K562 (cell line): ENCODE results near the gene TYW3. TPM values are rescaled to one million over a fixed set of nuclear protein-coding genes. Genes with fewer than 3 reads are reported as not detected.

ENCODE experiments used
- ATAC-seq: fragments of 200-7000 bp; cut with Tn5 transposase; 3 replicates; pipeline ENCODE4 v1.9.1; 2020; ENCODE audit warnings: moderate library complexity
- BruUV-seq: library from RNA; stranded (reverse); fragments of 400-500 nt; replicated peaks from 2 replicates; lab custom pipeline; 2021; lab: Mats Ljungman, UMichigan
- CTCF ChIA-PET: fragments of 300-600 bp; formaldehyde crosslinking; extraction: SDS; loops from one replicate; lab custom pipeline; 2021; ENCODE audit warnings: low intra/inter-chr PET ratio; lab: Yijun Ruan, JAX
- POLR2A ChIA-PET: fragments of 300-600, 350-650 bp; sonication (Branson Sonifier 250); formaldehyde crosslinking; extraction: SDS; loops from one replicate; lab custom pipeline; 2021; ENCODE audit warnings: antibody characterized with exemption, inconsistent platforms; lab: Yijun Ruan, JAX
- DNase-seq, 4 experiments: peaks; one replicate each; pipeline versions ENCODE4 v3.0.0 to v3.0.0-alpha.2; 2011 to 2018; ENCODE audit warnings: low spot score in 3 of 4, mixed read lengths in 3 of 4; ENCODE audit errors: extremely low read depth in 1 of 4
- FAIRE-seq: peaks from 2 replicates; lab custom pipeline; 2011; peaks lifted over from hg19 to GRCh38; lab: Jason Lieb, UNC
- H2AFZ ChIP-seq: 2 replicates; pipeline ENCODE4 v1.6.0; 2011; ENCODE audit warnings: low read depth, low read length, control low read depth, inconsistent platforms
- H3K27ac ChIP-seq: fragments of 200-600 bp; 3 replicates; pipeline ENCODE4 v1.8.0; 2011; ENCODE audit warnings: low read depth, mild to moderate bottlenecking, control low read depth, inconsistent platforms, low read length, moderate library complexity, mixed read lengths; ENCODE audit errors: extremely low read depth
- H3K27me3 ChIP-seq, 2 experiments: fragments of 300-600 bp in 1 of 2; 2 replicates in 1 of 2; 3 replicates in 1 of 2; pipeline versions ENCODE4 v1.6.0 to v1.8.0; 2011; ENCODE audit warnings: inconsistent platforms in 2 of 2, low read length in 2 of 2, mild to moderate bottlenecking in 1 of 2, mixed read lengths in 1 of 2, moderate library complexity in 1 of 2; ENCODE audit not compliant: control insufficient read depth in 2 of 2, insufficient read depth in 2 of 2
- H3K36me3 ChIP-seq: fragments of 300-600 bp; 3 replicates; pipeline ENCODE4 v1.8.0; 2011; ENCODE audit warnings: mild to moderate bottlenecking, low read length, inconsistent platforms; ENCODE audit not compliant: control insufficient read depth, insufficient read depth
- H3K4me1 ChIP-seq, 2 experiments: fragments of 200-600 bp in 1 of 2; replicated peaks in 1 of 2; 2 replicates in 1 of 2; 3 replicates in 1 of 2; pipeline versions ENCODE4 v1.5.1 to v1.8.0; 2011; ENCODE audit warnings: inconsistent platforms in 2 of 2, low read length in 2 of 2, mild to moderate bottlenecking in 1 of 2, mixed read lengths in 1 of 2, moderate library complexity in 1 of 2; ENCODE audit not compliant: control insufficient read depth in 2 of 2, insufficient read depth in 2 of 2
- H3K4me2 ChIP-seq: 2 replicates; pipeline ENCODE4 v1.6.1; 2011; ENCODE audit warnings: low read length, control low read depth, inconsistent platforms, mixed read lengths; ENCODE audit not compliant: insufficient read depth
- H3K4me3 ChIP-seq: fragments of 200-600 bp; sonication (generic), shearing (Covaris generic); 2 replicates; pipeline ENCODE4 v1.5.1; 2016; ENCODE audit warnings: control low read depth, inconsistent platforms
- H3K79me2 ChIP-seq: fragments of 200-600 bp; 3 replicates; pipeline ENCODE4 v1.8.0; 2011; ENCODE audit warnings: low read length, inconsistent platforms; ENCODE audit not compliant: control insufficient read depth, insufficient read depth
- H3K9ac ChIP-seq, 2 experiments: 2 replicates each; pipeline versions ENCODE4 v1.6.0 to v1.6.1; 2011; ENCODE audit warnings: low read depth in 2 of 2, low read length in 2 of 2, control low read depth in 1 of 2, inconsistent platforms in 1 of 2, mild to moderate bottlenecking in 1 of 2, mixed read lengths in 1 of 2; ENCODE audit not compliant: insufficient read depth in 1 of 2
- H3K9me1 ChIP-seq: one replicate; pipeline ENCODE4 v1.6.0; 2011; ENCODE audit warnings: inconsistent platforms, mild to moderate bottlenecking, low read length, moderate library complexity; ENCODE audit not compliant: control insufficient read depth, insufficient read depth
- H3K9me3 ChIP-seq: replicated peaks from 2 replicates; pipeline ENCODE4 v1.5.1; 2011; ENCODE audit warnings: low read depth, low read length, inconsistent platforms; ENCODE audit not compliant: control insufficient read depth, insufficient read depth
- H4K20me1 ChIP-seq: replicated peaks from 2 replicates; pipeline ENCODE4 v1.6.1; 2011; ENCODE audit warnings: low read length, inconsistent platforms, mixed read lengths; ENCODE audit not compliant: control insufficient read depth, insufficient read depth
- BRF1 ChIP-seq: IDR thresholded peaks from 3 replicates; pipeline ENCODE4 v1.6.1; 2011; ENCODE audit warnings: borderline replicate concordance, mild to moderate bottlenecking; ENCODE audit not compliant: insufficient read length; ENCODE audit errors: extremely low read depth
- CAMTA2 ChIP-seq: fragments of 250-450 bp; sonication (Bioruptor Pico); conservative IDR thresholded peaks from 2 replicates; pipeline ENCODE4 v1.5.1; 2022
- CBX8 ChIP-seq: fragments of 200-600 bp; sonication (generic); IDR thresholded peaks from 2 replicates; pipeline ENCODE4 v1.6.1; 2012; ENCODE audit warnings: borderline replicate concordance, mixed run types, low read depth, mild to moderate bottlenecking, moderate library complexity, mixed read lengths, low read length, control low read depth, inconsistent platforms; ENCODE audit not compliant: poor library complexity, severe bottlenecking; ENCODE audit errors: extremely low read depth
- CREB1 ChIP-seq, 2 experiments: sonication (generic) in 1 of 2; formaldehyde crosslinking in 1 of 2; IDR thresholded peaks; 2 replicates each; pipeline versions ENCODE4 v1.6.1 to v1.8.0; 2012 to 2022; ENCODE audit warnings: inconsistent platforms in 1 of 2, mild to moderate bottlenecking in 1 of 2, missing genetic modification reagents in 1 of 2, moderate library complexity in 1 of 2
- HDGF ChIP-seq: fragments of 450-650 bp; IDR thresholded peaks from 2 replicates; pipeline ENCODE4 v1.6.1; 2016
- IRF9 ChIP-seq: fragments of 450-650 bp; IDR thresholded peaks from 2 replicates; pipeline ENCODE4 v1.6.1; 2016; ENCODE audit warnings: missing biosample characterization, missing genetic modification characterization
- NFE2L1 ChIP-seq: fragments of 450-650 bp; IDR thresholded peaks from 2 replicates; pipeline ENCODE4 v1.6.1; 2016; ENCODE audit warnings: missing genetic modification characterization, low read depth, mild to moderate bottlenecking, missing compliant biosample characterization, moderate library complexity, borderline replicate concordance
- PYGO2 ChIP-seq: fragments of 450-650 bp; IDR thresholded peaks from 2 replicates; pipeline ENCODE4 v1.6.1; 2016; ENCODE audit warnings: mild to moderate bottlenecking, missing genetic modification characterization, moderate library complexity, missing compliant biosample characterization
- RCOR1 ChIP-seq, 2 experiments: IDR thresholded peaks; 2 replicates each; pipeline ENCODE4 v1.6.1; 2012; ENCODE audit warnings: low read depth in 2 of 2, low read length in 2 of 2, borderline replicate concordance in 1 of 2, improper control_type of control experiment in 1 of 2
- STAT5A ChIP-seq: IDR thresholded peaks from 2 replicates; pipeline ENCODE4 v1.6.1; 2012; ENCODE audit warnings: low read length, inconsistent platforms, borderline replicate concordance
- THRA ChIP-seq: fragments of 450-650 bp; IDR thresholded peaks from 2 replicates; pipeline ENCODE4 v1.6.1; 2017; ENCODE audit warnings: mild to moderate bottlenecking, moderate library complexity
- ZNF41 ChIP-seq: fragments of 250-450 bp; sonication (Bioruptor Pico); conservative IDR thresholded peaks from 2 replicates; pipeline ENCODE4 v1.4.0; 2020; ENCODE audit warnings: mild to moderate bottlenecking
- WGBS: fragments of 100-300 bp; shearing (Covaris generic); methylation state at CpG from one replicate; pipeline ENCODE4 v1.1.6; 2016; ENCODE audit warnings: low coverage, mixed read lengths; ENCODE audit not compliant: insufficient coverage; ENCODE audit errors: missing lambda C conversion rate; 5-methylcytosine and 5-hydroxymethylcytosine counted together
- in situ Hi-C: fragments of 300-500 bp; cut with MboI; formaldehyde crosslinking; loops from 4 replicates; pipeline ENCODE4 v1.15.0; 2018; ENCODE audit warnings: inconsistent platforms, mixed read lengths
- intact Hi-C: fragments of 100-400 bp; cut with micrococcal nuclease; formaldehyde crosslinking; loops from 2 replicates; pipeline ENCODE4 v1.14.2; 2022
- polyA plus RNA-seq, 8 experiments: library from polyadenylated mRNA; depleted of rRNA in 4 of 8; stranded (reverse) in 5 of 8; unstranded in 3 of 8; fragments of >200 nt; fragmentation: Nextera tagmentation in 2 of 8; fragmentation: Illumina TruSeq in 1 of 8; extraction: Ambion mirVana in 2 of 8; extraction: Trizol in 1 of 8; gene quantifications; 2 replicates each; pipeline versions ENCODE4 v1.2.1 to v1.2.3, GENCODE V29; 2011 to 2014; ENCODE audit warnings: inconsistent platforms in 1 of 8, missing spikeins in 1 of 8
- total RNA-seq, 7 experiments: library from RNA; depleted of rRNA in 6 of 7; stranded (reverse); fragments of >200 nt in 6 of 7; fragmentation: Illumina TruSeq in 2 of 7; extraction: Trizol in 2 of 7; gene quantifications; 2 replicates each; pipeline versions ENCODE4 v1.2.1 to v1.2.3, GENCODE V29; 2011 to 2021; ENCODE audit warnings: low replicate concordance in 1 of 7

The TYW3 gene
- total and polyA plus RNA-seq, 9 of the 15 experiments (the other 6 are each of a cell fraction or from before 2014, with no cell fraction given): 22.0 to 54.0 (median 41.1) TPM

GRCh38 chr1:74780594-74780993 lies 47.6 kb downstream of the TYW3 start:
- in situ Hi-C loops (no loop called here), intact Hi-C loops (no loop called here)
- Histone ChIP-seq H4K20me1 (no peaks in the 10 kb centered on the region), H3K9ac (no peak overlapping the region), H3K4me2 (no peak overlapping the region), H3K79me2 (no peaks in the 10 kb centered on the region), H3K27ac (no peak overlapping the region), H3K4me3 (no peak overlapping the region), H3K4me1 (no peaks in the 10 kb centered on the region), H3K27me3 (no peaks in the 10 kb centered on the region), H2AFZ (no peak overlapping the region), H3K9me3 (no peaks in the 10 kb centered on the region), H3K9me1 (no peaks in the 10 kb centered on the region), H3K36me3 (no peaks in the 10 kb centered on the region)
- no peak for ATAC-seq
- ChIA-PET POLR2A (no interaction called here), CTCF (no interaction called here)
- no peak for FAIRE-seq
- no peak for TF ChIP-seq STAT5A
- TF ChIP-seq IRF9 (tag): no peak
- TF ChIP-seq BRF1: no peak
- TF ChIP-seq NFE2L1: no peak
- TF ChIP-seq CAMTA2 (CRISPR knock-in tag): no peak
- TF ChIP-seq HDGF: no peak
- no peak for TF ChIP-seq CBX8
- TF ChIP-seq ZNF41 (CRISPR knock-in tag): no peak
- TF ChIP-seq PYGO2 (tag): no peak
- no peak for TF ChIP-seq THRA
- TF ChIP-seq RCOR1 (IDR thresholded peaks at IDR 0.05; ENCODE audit: borderline replicate concordance in 1 of 2, low read depth in 2 of 2, low read length in 2 of 2): no peak
- TF ChIP-seq CREB1 (IDR thresholded peaks at IDR 0.05): no peak
- no peak for TF ChIP-seq CREB1 (CRISPR knock-in tag; IDR thresholded peaks at IDR 0.05)
- 0% methylated on average over 2 of the region's 2 CpGs for WGBS
- no peak for DNase-seq
- BruUV-seq: no TSS peak
